Measurements from ENCODE around the gene ANKRD24. TPM values are rescaled to one million over a fixed set of nuclear protein-coding genes. Genes with fewer than 3 reads are reported as not detected.

ANKRD24 gene
- total and polyA plus RNA-seq, 2 of the 13 experiments (the other 11 are each of a cell fraction or from before 2014, with no cell fraction given): 0.13 to 0.24 TPM

DNA sequence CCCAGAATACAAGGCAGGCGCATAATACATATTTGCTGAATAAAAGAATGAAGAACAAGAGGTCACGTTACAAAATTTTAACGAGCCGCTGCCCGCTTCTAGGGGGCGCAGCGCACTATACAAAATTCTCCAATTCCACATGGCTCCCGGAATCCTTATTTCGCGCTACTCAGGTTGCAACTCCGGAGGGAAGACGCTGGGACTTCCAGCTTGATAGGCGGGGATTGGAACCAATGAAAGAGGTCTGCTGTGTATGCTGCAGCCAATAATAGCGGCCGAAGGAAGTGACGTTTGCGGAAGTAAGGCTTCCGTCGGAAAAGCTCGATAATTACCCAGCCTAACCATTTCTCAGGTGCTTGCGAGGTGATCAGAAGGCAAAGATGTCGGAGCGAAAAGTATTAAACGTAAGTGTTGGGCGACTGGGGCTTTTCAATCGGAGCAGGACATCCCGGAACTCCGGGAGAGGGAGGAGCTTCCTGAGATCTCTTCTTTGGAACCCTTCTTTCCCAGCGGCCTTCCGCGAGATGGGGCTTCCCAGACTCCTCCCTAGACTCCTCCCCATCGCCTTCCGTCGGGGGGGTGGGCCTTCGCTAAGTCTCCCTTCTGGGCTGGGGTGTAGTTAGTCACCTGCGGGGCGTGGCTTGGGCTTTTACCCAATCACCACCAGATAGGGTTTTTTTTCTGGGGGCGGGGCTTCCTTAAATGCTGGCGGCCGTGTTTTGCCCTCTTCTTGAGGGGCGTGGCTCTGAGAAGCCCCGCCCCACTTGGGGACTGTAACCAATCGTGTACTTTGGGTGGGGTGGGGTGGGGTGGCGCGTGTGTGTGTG lies 64.5 kb downstream of the ANKRD24 start, which contains the start of gene YJU2 (continued):
- TF ChIP-seq, protein P1, sequence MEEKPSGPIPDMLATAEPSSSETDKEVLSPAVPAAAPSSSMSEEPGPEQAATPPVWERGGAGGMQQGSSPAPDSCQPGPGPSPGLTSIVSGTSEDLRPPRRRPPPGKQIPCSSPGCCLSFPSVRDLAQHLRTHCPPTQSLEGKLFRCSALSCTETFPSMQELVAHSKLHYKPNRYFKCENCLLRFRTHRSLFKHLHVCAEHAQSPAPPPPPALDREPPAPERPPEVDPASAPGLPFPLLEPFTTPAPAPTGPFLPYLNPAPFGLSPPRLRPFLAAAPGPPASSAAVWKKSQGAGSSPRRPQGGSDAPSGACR (CRISPR knock-in tag; IDR thresholded peaks at IDR 0.05): 0 out of 2 replicates have a peak, but pooled peaks have one; percentile 22
- TF ChIP-seq HOXA5 (CRISPR knock-in tag; IDR thresholded peaks at IDR 0.05) (peak; percentile 69; the same call in 1 of the 2 replicates), MTF1 (CRISPR knock-in tag; IDR thresholded peaks at IDR 0.05) (no peak), TOE1 (CRISPR knock-in tag; IDR thresholded peaks at IDR 0.05) (no peak), ZBTB21 (CRISPR knock-in tag; IDR thresholded peaks at IDR 0.05) (0 out of 2 replicates have a peak, but pooled peaks have one; percentile 46), HNF1A (IDR thresholded peaks at IDR 0.05; ENCODE audit: low read depth) (peak; percentile 54; the same call in 1 of the 2 replicates), HNF1A (CRISPR knock-in tag; IDR thresholded peaks at IDR 0.05; ENCODE audit: borderline replicate concordance) (no peak), MIER2 (CRISPR knock-in tag; IDR thresholded peaks at IDR 0.05) (0 out of 2 replicates have a peak, but pooled peaks have one; percentile 47), SOX6 (IDR thresholded peaks at IDR 0.05) (no peak), SOX6 (CRISPR knock-in tag; IDR thresholded peaks at IDR 0.05) (peak; percentile 37), ZNF382 (CRISPR knock-in tag; IDR thresholded peaks at IDR 0.05; ENCODE audit: borderline replicate concordance) (no peak), ZNF264 (CRISPR knock-in tag; IDR thresholded peaks at IDR 0.05) (peak; percentile 81)
- TF ChIP-seq, protein P2, sequence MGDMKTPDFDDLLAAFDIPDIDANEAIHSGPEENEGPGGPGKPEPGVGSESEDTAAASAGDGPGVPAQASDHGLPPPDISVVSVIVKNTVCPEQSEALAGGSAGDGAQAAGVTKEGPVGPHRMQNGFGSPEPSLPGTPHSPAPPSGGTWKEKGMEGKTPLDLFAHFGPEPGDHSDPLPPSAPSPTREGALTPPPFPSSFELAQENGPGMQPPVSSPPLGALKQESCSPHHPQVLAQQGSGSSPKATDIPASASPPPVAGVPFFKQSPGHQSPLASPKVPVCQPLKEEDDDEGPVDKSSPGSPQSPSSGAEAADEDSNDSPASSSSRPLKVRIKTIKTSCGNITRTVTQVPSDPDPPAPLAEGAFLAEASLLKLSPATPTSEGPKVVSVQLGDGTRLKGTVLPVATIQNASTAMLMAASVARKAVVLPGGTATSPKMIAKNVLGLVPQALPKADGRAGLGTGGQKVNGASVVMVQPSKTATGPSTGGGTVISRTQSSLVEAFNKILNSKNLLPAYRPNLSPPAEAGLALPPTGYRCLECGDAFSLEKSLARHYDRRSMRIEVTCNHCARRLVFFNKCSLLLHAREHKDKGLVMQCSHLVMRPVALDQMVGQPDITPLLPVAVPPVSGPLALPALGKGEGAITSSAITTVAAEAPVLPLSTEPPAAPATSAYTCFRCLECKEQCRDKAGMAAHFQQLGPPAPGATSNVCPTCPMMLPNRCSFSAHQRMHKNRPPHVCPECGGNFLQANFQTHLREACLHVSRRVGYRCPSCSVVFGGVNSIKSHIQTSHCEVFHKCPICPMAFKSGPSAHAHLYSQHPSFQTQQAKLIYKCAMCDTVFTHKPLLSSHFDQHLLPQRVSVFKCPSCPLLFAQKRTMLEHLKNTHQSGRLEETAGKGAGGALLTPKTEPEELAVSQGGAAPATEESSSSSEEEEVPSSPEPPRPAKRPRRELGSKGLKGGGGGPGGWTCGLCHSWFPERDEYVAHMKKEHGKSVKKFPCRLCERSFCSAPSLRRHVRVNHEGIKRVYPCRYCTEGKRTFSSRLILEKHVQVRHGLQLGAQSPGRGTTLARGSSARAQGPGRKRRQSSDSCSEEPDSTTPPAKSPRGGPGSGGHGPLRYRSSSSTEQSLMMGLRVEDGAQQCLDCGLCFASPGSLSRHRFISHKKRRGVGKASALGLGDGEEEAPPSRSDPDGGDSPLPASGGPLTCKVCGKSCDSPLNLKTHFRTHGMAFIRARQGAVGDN (CRISPR knock-in tag; IDR thresholded peaks at IDR 0.05): peak; percentile 15; the same call in 1 of the 2 replicates
- TF ChIP-seq, protein P3, sequence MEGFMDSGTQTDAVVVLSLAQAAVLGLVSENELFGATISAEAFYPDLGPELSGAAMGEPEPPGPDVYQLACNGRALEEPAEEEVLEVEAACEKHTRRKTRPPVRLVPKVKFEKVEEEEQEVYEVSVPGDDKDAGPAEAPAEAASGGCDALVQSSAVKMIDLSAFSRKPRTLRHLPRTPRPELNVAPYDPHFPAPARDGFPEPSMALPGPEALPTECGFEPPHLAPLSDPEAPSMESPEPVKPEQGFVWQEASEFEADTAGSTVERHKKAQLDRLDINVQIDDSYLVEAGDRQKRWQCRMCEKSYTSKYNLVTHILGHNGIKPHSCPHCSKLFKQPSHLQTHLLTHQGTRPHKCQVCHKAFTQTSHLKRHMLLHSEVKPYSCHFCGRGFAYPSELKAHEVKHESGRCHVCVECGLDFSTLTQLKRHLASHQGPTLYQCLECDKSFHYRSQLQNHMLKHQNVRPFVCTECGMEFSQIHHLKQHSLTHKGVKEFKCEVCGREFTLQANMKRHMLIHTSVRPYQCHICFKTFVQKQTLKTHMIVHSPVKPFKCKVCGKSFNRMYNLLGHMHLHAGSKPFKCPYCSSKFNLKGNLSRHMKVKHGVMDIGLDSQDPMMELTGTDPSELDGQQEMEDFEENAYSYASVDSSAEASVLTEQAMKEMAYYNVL (CRISPR knock-in tag; IDR thresholded peaks at IDR 0.05; ENCODE audit: borderline replicate concordance): peak; percentile 86
- TF ChIP-seq, protein P4, sequence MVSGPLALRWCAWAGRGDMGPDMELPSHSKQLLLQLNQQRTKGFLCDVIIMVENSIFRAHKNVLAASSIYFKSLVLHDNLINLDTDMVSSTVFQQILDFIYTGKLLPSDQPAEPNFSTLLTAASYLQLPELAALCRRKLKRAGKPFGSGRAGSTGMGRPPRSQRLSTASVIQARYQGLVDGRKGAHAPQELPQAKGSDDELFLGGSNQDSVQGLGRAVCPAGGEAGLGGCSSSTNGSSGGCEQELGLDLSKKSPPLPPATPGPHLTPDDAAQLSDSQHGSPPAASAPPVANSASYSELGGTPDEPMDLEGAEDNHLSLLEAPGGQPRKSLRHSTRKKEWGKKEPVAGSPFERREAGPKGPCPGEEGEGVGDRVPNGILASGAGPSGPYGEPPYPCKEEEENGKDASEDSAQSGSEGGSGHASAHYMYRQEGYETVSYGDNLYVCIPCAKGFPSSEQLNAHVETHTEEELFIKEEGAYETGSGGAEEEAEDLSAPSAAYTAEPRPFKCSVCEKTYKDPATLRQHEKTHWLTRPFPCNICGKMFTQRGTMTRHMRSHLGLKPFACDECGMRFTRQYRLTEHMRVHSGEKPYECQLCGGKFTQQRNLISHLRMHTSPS (CRISPR knock-in tag; IDR thresholded peaks at IDR 0.05; ENCODE audit: low read depth): no peak
